ENCODE results near the gene STX7.

The STX7 gene

DNA sequence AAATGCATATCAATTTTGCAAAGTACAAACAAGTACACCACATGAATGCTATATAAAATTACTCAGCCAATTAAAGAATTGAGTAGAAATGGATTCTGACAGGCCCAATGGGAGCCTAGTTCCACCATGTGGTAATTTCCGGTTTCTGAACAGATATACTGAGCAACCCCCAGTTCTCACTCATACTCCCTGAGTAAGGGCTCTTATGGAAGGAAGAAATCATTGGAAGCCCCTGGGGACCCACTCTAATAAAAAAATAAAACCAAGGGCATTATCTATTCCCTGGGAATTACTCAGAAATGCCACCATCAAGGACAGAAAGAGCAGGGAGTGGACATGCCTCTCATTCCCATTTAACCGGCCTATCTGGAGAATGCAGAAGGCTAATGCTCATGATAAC, 34.6 kb downstream of the STX7 start:
- TF ChIP-seq, protein P1, sequence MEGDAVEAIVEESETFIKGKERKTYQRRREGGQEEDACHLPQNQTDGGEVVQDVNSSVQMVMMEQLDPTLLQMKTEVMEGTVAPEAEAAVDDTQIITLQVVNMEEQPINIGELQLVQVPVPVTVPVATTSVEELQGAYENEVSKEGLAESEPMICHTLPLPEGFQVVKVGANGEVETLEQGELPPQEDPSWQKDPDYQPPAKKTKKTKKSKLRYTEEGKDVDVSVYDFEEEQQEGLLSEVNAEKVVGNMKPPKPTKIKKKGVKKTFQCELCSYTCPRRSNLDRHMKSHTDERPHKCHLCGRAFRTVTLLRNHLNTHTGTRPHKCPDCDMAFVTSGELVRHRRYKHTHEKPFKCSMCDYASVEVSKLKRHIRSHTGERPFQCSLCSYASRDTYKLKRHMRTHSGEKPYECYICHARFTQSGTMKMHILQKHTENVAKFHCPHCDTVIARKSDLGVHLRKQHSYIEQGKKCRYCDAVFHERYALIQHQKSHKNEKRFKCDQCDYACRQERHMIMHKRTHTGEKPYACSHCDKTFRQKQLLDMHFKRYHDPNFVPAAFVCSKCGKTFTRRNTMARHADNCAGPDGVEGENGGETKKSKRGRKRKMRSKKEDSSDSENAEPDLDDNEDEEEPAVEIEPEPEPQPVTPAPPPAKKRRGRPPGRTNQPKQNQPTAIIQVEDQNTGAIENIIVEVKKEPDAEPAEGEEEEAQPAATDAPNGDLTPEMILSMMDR (IDR thresholded peaks at IDR 0.05; ENCODE audit: low read depth, low read length): no peak
- no peak for DNase-seq
- Histone ChIP-seq H3K4me3 (ENCODE audit: low read depth, low read length) (no peak overlapping the region), H3K27me3 (no peaks in the 10 kb centered on the region), H3K36me3 (no peaks in the 10 kb centered on the region), H3K4me1 (peaks cover 3% of the 10 kb centered on the region), H3K9me3 (no peaks in the 10 kb centered on the region)

- Histone ChIP-seq H3K27me3 (no peaks in the 10 kb centered on the region), H3K9me3 (no peaks in the 10 kb centered on the region), H3K4me1 (peaks cover 11% of the 10 kb centered on the region), H3K36me3 (no peaks in the 10 kb centered on the region), H3K4me3 (ENCODE audit: low read depth, low read length) (no peak overlapping the region)
- TF ChIP-seq, protein P1 (IDR thresholded peaks at IDR 0.05; ENCODE audit: low read depth, low read length): no peak
- no peak for DNase-seq
These were observed 36.2 kb downstream of the STX7 start for GRCh38 chr6:132476688-132477087.

- no peaks in the 10 kb centered on the region for H3K9me3 ChIP-seq
- DNase-seq: no peak
- TF ChIP-seq, protein P1 (IDR thresholded peaks at IDR 0.05; ENCODE audit: low read depth, low read length): no peak
- no peaks in the 10 kb centered on the region for H3K36me3 ChIP-seq
- peaks cover 14% of the 10 kb centered on the region for H3K4me1 ChIP-seq
- no peaks in the 10 kb centered on the region for H3K27me3 ChIP-seq
- no peak overlapping the region for H3K4me3 ChIP-seq (ENCODE audit: low read depth, low read length)
These were observed 37.0 kb downstream of the STX7 start for GRCh38 chr6:132475925-132476324.

DNA sequence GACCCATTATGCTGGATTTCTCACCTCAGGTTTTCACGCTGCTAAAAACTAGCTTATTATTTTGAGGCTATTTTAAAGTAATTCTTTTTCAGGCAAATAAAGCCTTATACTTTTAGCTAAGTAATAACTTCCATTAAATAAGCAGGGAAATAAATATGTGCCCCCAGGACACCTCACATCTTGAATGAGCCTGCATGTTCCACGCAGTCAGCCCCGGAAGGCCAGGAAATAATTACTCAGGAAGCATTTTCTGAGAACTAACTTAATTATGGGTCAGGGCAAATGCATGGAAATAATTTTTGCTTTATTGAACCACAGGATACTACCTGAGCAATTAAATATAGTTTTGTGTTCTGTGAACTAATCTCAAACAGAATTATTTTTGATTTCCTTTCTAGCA, 41.1 kb downstream of the STX7 start:
- TF ChIP-seq, protein P1 (IDR thresholded peaks at IDR 0.05; ENCODE audit: low read depth, low read length): no peak

GRCh38 chr6:132466952-132467351, 46.0 kb downstream of the STX7 start:
- peaks cover 3% of the 10 kb centered on the region; the same call in 1 of the 2 replicates for H3K4me1 ChIP-seq
- H3K4me3 ChIP-seq (ENCODE audit: low read depth, low read length): no peak overlapping the region
- TF ChIP-seq, protein P1 (IDR thresholded peaks at IDR 0.05; ENCODE audit: low read depth, low read length): no peak
- no peak for DNase-seq
- H3K36me3 ChIP-seq: no peaks in the 10 kb centered on the region
- H3K9me3 ChIP-seq: no peaks in the 10 kb centered on the region
- H3K27me3 ChIP-seq: no peaks in the 10 kb centered on the region

More for the DNA sequence above, 41.1 kb downstream of the STX7 start:
- DNase-seq: peak; percentile 51
- peak overlapping the region; percentile 4; the same call in 1 of the 2 replicates for H3K4me3 ChIP-seq (ENCODE audit: low read depth, low read length)
- no peaks in the 10 kb centered on the region for H3K27me3 ChIP-seq
- H3K4me1 ChIP-seq: peaks cover 14% of the 10 kb centered on the region
- H3K36me3 ChIP-seq: no peaks in the 10 kb centered on the region
- H3K9me3 ChIP-seq: no peaks in the 10 kb centered on the region

GRCh38 chr6:132465530-132466485, 47.1 kb downstream of the STX7 start:
- TF ChIP-seq, protein P1 (IDR thresholded peaks at IDR 0.05; ENCODE audit: low read depth, low read length): no peak
- Histone ChIP-seq H3K27me3 (no peaks in the 10 kb centered on the region), H3K4me3 (ENCODE audit: low read depth, low read length) (no peak overlapping the region), H3K9me3 (no peaks in the 10 kb centered on the region), H3K36me3 (no peaks in the 10 kb centered on the region), H3K4me1 (no peaks in the 10 kb centered on the region)
- DNase-seq: no peak
